ENCODE measurements around the gene GBP1. TPM values are rescaled to one million over a fixed set of nuclear protein-coding genes. Genes with fewer than 3 reads are reported as not detected.

The GBP1 gene
- total and polyA plus RNA-seq, 2 experiments from 2014 or later, result 19.2 to 25.2 TPM

GRCh38 chr1:89095737-89096136, 30.7 kb upstream of the GBP1 start:
- Histone ChIP-seq H3K4me3 (no peak overlapping the region), H3K79me2 (ENCODE audit: insufficient read depth) (no peaks in the 10 kb centered on the region), H3K27me3 (replicated peaks; ENCODE audit: insufficient read depth) (no peaks in the 10 kb centered on the region), H3K9me3 (ENCODE audit: low read depth) (no peaks in the 10 kb centered on the region), H3K4me1 (ENCODE audit: insufficient read depth) (no peaks in the 10 kb centered on the region), H3F3A (ENCODE audit: insufficient read depth) (no peaks in the 10 kb centered on the region), H2AFZ (no peak overlapping the region), H3K27ac (no peak overlapping the region), H3K9me2 (ENCODE audit: insufficient read depth) (no peaks in the 10 kb centered on the region), H3K36me3 (ENCODE audit: low read depth) (no peaks in the 10 kb centered on the region), H3K9ac (no peak overlapping the region), H4K20me1 (ENCODE audit: insufficient read depth) (no peaks in the 10 kb centered on the region), H3K4me2 (ENCODE audit: unreplicated experiment) (no peak overlapping the region)
- 51 to 58% methylated on average over 2 of the region's 2 CpGs for WGBS, 2 experiments (ENCODE audit: low coverage in 1 of 2, low lambda C conversion rate in 2 of 2, missing lambda C conversion rate in 2 of 2)
- TF ChIP-seq EZH2phosphoT487 (IDR thresholded peaks at IDR 0.05; ENCODE audit: insufficient read depth, low read depth), result no peak
- no peak for TF ChIP-seq EZH2 (IDR thresholded peaks at IDR 0.05; ENCODE audit: insufficient read depth, poor library complexity, severe bottlenecking)
- DNase-seq, result no peak
- in situ Hi-C loops (cut with MboI), result no loop called here

- Histone ChIP-seq H3K4me1 (ENCODE audit: insufficient read depth) (no peaks in the 10 kb centered on the region), H4K20me1 (ENCODE audit: insufficient read depth) (no peaks in the 10 kb centered on the region), H3K27me3 (replicated peaks; ENCODE audit: insufficient read depth) (no peaks in the 10 kb centered on the region), H3K9me2 (ENCODE audit: insufficient read depth) (no peaks in the 10 kb centered on the region), H3K9me3 (ENCODE audit: low read depth) (no peaks in the 10 kb centered on the region), H3K9ac (no peak overlapping the region), H2AFZ (no peak overlapping the region), H3K79me2 (ENCODE audit: insufficient read depth) (no peaks in the 10 kb centered on the region), H3K36me3 (ENCODE audit: low read depth) (no peaks in the 10 kb centered on the region), H3K4me2 (ENCODE audit: unreplicated experiment) (no peak overlapping the region), H3F3A (ENCODE audit: insufficient read depth) (no peaks in the 10 kb centered on the region), H3K4me3 (no peak overlapping the region), H3K27ac (no peak overlapping the region)
- TF ChIP-seq EZH2 (IDR thresholded peaks at IDR 0.05; ENCODE audit: insufficient read depth, poor library complexity, severe bottlenecking), result no peak
- no peak for TF ChIP-seq EZH2phosphoT487 (IDR thresholded peaks at IDR 0.05; ENCODE audit: insufficient read depth, low read depth)
- in situ Hi-C loops (cut with MboI), result no loop called here
- WGBS, 2 experiments (ENCODE audit: low coverage in 1 of 2, low lambda C conversion rate in 2 of 2, missing lambda C conversion rate in 2 of 2), result 40 to 48% methylated on average over 1 of the region's 1 CpG
- DNase-seq, result no peak
Observed at GRCh38 chr1:89089962-89090361, 25.0 kb upstream of the GBP1 start.

DNA sequence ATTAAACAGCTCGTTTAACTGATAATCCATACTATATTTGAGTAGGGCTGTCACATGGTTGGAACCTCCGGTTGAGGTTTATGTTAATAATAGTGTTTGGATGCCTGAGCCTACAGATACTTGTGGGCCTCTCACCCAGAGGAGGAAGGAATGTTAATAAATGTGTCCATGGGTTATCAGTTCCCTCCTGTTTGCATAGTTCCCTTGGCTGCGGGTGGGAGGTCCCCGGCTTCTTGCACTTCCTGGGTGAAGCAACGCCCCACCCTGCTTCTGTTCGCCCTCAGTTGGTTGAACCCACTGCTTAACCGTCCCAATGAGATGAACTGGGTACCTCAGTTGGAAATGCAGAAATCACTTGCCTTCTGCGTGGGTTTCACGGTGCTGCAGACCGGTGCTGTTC, 23.6 kb upstream of the GBP1 start:
- no peak overlapping the region for H3K9ac ChIP-seq
- H3F3A ChIP-seq (ENCODE audit: insufficient read depth), result no peaks in the 10 kb centered on the region
- no peaks in the 10 kb centered on the region for H3K27me3 ChIP-seq (replicated peaks; ENCODE audit: insufficient read depth)
- H3K79me2 ChIP-seq (ENCODE audit: insufficient read depth), result no peaks in the 10 kb centered on the region
- no peak overlapping the region for H3K27ac ChIP-seq
- H4K20me1 ChIP-seq (ENCODE audit: insufficient read depth), result no peaks in the 10 kb centered on the region
- no peaks in the 10 kb centered on the region for H3K36me3 ChIP-seq (ENCODE audit: low read depth)
- no peaks in the 10 kb centered on the region for H3K9me3 ChIP-seq (ENCODE audit: low read depth)
- 86 to 89% methylated on average over 10 of the region's 10 CpGs for WGBS, 2 experiments (ENCODE audit: low coverage in 1 of 2, low lambda C conversion rate in 2 of 2, missing lambda C conversion rate in 2 of 2)
- no peak overlapping the region for H3K4me3 ChIP-seq
- no peaks in the 10 kb centered on the region for H3K4me1 ChIP-seq (ENCODE audit: insufficient read depth)
- in situ Hi-C loops (cut with MboI), result no loop called here
- TF ChIP-seq EZH2phosphoT487 (IDR thresholded peaks at IDR 0.05; ENCODE audit: insufficient read depth, low read depth) (no peak), EZH2 (IDR thresholded peaks at IDR 0.05; ENCODE audit: insufficient read depth, poor library complexity, severe bottlenecking) (no peak)
- no peak overlapping the region for H2AFZ ChIP-seq
- no peak overlapping the region for H3K4me2 ChIP-seq (ENCODE audit: unreplicated experiment)
- DNase-seq, result no peak
- H3K9me2 ChIP-seq (ENCODE audit: insufficient read depth), result no peaks in the 10 kb centered on the region

DNA sequence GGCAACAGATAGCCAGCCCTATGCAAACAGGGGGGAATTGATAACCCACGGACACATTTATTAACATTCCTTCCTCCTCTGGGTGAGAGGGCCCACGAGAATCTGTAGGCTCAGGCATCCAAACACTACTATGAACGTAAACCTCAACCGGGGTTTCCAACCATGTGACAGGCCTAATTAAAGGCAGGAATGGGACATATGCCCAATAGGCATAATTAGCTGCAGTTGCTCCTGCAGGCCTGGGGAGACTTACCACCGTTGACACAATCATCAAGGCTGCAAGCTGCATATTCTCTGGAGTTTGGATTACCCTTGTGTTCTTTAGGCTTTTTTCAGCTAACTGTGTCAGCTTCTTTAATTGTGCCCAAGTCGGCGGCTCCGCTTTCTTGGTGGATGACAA, 22.2 kb upstream of the GBP1 start:
- no peak overlapping the region for H2AFZ ChIP-seq
- in situ Hi-C loops (cut with MboI), result no loop called here
- 45 to 46% methylated on average over 8 of the region's 8 CpGs for WGBS, 2 experiments (ENCODE audit: low coverage in 1 of 2, low lambda C conversion rate in 2 of 2, missing lambda C conversion rate in 2 of 2)

GRCh38 chr1:89085781-89086180, 20.8 kb upstream of the GBP1 start:
- no peaks in the 10 kb centered on the region for H3K27me3 ChIP-seq (replicated peaks; ENCODE audit: insufficient read depth)
- H3K79me2 ChIP-seq (ENCODE audit: insufficient read depth), result no peaks in the 10 kb centered on the region
- in situ Hi-C loops (cut with MboI), result no loop called here
- H3F3A ChIP-seq (ENCODE audit: insufficient read depth), result no peaks in the 10 kb centered on the region
- no peaks in the 10 kb centered on the region for H3K36me3 ChIP-seq (ENCODE audit: low read depth)
- no peak overlapping the region for H3K9ac ChIP-seq
- TF ChIP-seq EZH2 (IDR thresholded peaks at IDR 0.05; ENCODE audit: insufficient read depth, poor library complexity, severe bottlenecking) (no peak), EZH2phosphoT487 (IDR thresholded peaks at IDR 0.05; ENCODE audit: insufficient read depth, low read depth) (no peak)
- no peak overlapping the region for H2AFZ ChIP-seq
- no peak for DNase-seq
- H3K4me2 ChIP-seq (ENCODE audit: unreplicated experiment), result no peak overlapping the region
- no peaks in the 10 kb centered on the region for H3K9me2 ChIP-seq (ENCODE audit: insufficient read depth)
- no peak overlapping the region for H3K27ac ChIP-seq
- no peaks in the 10 kb centered on the region for H3K9me3 ChIP-seq (ENCODE audit: low read depth)
- H3K4me1 ChIP-seq (ENCODE audit: insufficient read depth), result no peaks in the 10 kb centered on the region
- H3K4me3 ChIP-seq, result no peak overlapping the region
- no peaks in the 10 kb centered on the region for H4K20me1 ChIP-seq (ENCODE audit: insufficient read depth)

More for the DNA sequence above, 22.2 kb upstream of the GBP1 start:
- H3K79me2 ChIP-seq (ENCODE audit: insufficient read depth), result no peaks in the 10 kb centered on the region
- H3K36me3 ChIP-seq (ENCODE audit: low read depth), result no peaks in the 10 kb centered on the region
- no peaks in the 10 kb centered on the region for H3K27me3 ChIP-seq (replicated peaks; ENCODE audit: insufficient read depth)
- no peak for DNase-seq
- H3F3A ChIP-seq (ENCODE audit: insufficient read depth), result no peaks in the 10 kb centered on the region
- TF ChIP-seq EZH2phosphoT487 (IDR thresholded peaks at IDR 0.05; ENCODE audit: insufficient read depth, low read depth) (no peak), EZH2 (IDR thresholded peaks at IDR 0.05; ENCODE audit: insufficient read depth, poor library complexity, severe bottlenecking) (no peak)
- no peak overlapping the region for H3K27ac ChIP-seq
- H3K9me3 ChIP-seq (ENCODE audit: low read depth), result no peaks in the 10 kb centered on the region
- no peak overlapping the region for H3K4me2 ChIP-seq (ENCODE audit: unreplicated experiment)
- H3K9me2 ChIP-seq (ENCODE audit: insufficient read depth), result no peaks in the 10 kb centered on the region
- H3K9ac ChIP-seq, result no peak overlapping the region
- no peak overlapping the region for H3K4me3 ChIP-seq
- H3K4me1 ChIP-seq (ENCODE audit: insufficient read depth), result no peaks in the 10 kb centered on the region
- H4K20me1 ChIP-seq (ENCODE audit: insufficient read depth), result no peaks in the 10 kb centered on the region
